Ammon's horn (tissue), 1 donor: ENCODE results near the gene MLH1.

Experiments used
- DNase-seq: peaks from one replicate; pipeline ENCODE4 v3.0.0-alpha.2; 2016; ENCODE audit warnings: low spot score

The MLH1 gene

DNA sequence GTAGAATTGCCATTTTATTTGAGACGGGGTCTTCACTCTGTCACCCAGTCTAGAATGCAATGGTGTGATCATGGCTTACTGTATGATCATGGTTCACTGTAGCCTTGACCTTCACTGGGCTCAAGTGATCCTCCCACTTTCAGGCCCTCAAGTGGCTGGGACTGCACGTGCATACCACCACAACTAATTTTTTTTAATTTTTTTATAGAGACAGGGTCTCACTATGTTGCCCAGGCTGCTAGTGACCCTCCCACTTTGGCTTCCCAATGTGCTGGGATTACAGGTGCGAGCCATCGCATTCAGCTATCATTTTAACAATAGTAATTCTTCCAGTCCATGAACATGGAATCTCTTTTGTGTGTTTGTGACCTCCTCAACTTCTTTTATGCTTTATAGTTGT is 12.3 kb upstream of the MLH1 start:
- no peak for DNase-seq

DNA sequence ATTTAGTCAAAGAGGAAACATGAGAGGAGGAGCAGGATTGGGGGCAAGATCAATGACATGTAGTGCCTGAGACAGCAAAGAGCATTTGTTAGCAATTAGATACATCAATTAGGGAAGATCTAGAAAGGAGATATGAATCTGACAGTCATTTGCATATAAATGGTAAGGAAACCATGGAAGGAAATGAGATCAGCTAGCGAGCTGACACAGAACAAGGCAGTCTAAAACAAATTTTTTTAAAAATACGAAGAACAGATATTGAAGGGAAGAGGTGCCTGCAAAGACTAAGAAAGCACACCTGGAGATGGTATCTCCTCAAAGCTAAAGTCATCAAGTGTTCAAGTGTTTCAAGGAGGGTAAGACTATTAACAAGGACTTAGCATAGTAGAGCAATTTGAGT is 5.0 kb upstream of the MLH1 start:
- no peak for DNase-seq

DNA sequence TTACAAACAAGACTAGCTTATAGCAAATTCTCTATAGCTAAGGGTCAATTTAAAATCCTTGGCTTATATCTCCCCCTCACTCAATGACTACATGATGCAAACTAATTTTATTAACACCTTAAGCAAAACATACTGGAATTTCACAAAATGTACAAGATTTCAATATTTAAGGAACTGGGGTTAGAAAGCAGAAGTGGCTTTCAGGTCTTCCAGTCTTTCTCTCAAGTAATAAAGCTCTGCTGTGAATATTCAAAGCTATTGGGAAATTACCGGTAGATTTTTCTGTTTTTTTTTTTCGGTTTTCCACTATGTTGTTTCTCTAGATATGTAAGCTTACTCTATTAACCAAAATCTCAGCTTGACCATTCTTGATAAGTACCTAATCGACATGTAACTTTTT is 4.3 kb upstream of the MLH1 start:
- DNase-seq, result no peak

DNA sequence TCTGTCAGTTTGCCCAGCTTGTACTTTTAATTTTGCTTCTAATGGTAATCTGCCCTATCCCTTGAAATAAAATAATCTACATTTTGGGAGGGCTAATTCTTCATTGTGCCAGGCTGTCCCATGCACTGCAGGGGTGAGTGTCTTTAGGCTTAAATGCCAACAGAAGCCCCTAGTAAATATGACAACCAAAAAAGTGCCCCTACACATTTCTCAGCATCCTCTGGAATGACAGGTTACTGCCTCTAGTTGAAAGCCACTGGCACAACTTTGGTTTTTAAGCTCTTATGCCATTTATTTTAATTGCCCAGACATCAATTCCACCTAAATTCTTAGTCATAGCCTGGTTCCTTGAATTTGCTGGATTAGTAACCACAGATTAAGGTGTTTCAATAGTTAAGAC is 3.8 kb upstream of the MLH1 start:
- no peak for DNase-seq

DNA sequence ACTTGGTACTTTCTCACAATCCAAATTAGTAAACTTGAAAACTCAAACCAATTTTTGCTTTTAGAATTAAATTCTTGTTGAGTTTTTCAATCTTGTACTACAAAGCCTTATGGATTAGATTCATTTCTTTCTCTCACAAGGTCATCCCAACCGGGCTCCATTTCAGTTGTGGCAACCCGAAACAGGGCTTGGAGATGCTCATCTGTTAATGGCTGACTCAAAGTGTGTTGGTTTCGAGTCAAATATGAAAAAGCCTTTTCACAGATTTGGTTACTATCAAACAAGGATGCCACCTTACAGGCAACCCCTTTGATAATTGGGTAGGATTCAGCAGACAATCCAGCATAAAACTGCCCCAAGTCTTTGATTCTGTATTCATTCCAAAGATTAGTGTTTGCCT is 2.2 kb upstream of the MLH1 start:
- DNase-seq, result no peak

DNA sequence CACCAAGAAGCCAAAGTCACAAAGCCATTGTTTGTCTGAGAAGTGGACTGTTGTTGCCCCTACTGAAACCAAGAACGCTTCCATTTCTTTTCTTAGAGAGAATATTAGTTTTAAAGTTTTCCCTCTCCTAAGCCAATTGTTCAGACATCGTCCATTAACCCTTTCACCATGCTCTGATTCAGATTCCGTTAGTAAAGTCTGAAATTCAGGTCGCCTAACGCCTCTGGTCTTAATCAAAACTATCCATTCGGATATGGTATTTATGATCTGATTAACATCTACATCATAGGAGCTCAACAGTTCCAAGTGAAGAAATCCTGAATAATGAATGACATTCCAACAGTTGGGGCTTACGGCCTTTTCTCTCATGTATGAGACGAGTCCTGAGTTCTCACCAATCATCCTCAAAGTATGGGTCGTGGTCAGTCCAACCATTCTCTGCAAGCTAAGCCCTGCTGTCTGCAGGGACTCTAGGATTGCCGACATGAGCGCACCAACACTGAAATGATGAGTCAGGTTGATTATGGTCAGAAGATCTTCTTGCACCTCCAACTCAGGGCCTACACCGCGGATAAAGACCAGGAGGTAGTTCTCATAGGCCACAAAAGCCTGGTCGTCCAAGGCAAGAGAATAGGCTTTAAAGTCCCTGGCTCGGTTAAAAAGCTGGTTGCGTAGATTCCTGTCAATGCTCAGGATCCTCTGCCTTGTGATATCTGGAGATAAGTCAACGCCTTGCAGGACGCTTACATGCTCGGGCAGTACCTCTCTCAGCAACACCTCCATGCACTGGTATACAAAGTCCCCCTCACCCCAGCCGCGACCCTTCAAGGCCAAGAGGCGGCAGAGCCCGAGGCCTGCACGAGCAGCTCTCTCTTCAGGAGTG is 1.2 kb upstream of the MLH1 start:
- DNase-seq, result peak; percentile 51

DNA sequence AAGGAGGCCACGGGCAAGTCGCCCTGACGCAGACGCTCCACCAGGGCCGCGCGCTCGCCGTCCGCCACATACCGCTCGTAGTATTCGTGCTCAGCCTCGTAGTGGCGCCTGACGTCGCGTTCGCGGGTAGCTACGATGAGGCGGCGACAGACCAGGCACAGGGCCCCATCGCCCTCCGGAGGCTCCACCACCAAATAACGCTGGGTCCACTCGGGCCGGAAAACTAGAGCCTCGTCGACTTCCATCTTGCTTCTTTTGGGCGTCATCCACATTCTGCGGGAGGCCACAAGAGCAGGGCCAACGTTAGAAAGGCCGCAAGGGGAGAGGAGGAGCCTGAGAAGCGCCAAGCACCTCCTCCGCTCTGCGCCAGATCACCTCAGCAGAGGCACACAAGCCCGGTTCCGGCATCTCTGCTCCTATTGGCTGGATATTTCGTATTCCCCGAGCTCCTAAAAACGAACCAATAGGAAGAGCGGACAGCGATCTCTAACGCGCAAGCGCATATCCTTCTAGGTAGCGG is 452 bp upstream of the MLH1 start, which contains the start of gene EPM2AIP1:
Gene EPM2AIP1, minus strand, starts transcription at position 326 of the 520 bp plus-strand sequence. Its CDS starts 54 bp downstream, at position 272.
- DNase-seq, result no peak

DNA sequence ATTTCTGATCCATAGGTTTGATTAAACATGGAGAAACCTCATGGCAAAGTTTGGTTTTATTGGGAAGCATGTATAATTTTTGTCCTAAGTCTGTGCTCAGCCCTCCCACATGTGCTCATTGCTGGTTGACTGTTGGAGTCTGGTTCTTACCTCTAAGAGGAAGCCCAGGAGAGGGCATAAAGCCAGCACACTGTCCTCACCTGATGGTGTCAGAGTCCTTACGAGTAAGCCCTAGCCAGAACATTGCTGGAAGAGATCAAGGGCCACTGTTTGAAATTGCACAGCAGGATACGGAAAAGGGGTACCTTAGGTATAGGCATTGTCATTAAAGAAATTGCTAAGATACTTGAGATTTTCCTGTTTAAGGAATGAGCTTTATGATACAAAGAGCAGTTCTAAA is 21.3 kb downstream of the MLH1 start:
- no peak for DNase-seq

DNA sequence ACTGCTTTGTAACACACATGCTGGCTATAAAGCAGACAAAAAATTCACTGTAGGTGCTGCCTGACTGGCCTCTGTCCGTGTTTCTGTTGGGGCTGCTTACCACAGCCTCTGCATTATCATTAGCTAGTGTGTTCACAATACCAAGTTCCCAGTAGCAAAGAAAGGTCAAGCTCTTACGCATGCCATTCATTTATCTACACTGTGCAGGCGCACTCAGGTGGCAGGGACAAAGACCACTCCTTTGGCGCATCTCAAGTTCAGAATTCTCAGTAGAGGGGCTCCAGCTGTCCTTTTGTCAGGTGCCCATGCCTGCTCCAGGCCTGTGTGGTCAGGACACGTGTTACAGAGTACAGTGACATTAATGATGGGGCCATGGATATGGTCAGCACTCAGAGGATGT is 22.3 kb downstream of the MLH1 start:
- DNase-seq, result no peak

DNA sequence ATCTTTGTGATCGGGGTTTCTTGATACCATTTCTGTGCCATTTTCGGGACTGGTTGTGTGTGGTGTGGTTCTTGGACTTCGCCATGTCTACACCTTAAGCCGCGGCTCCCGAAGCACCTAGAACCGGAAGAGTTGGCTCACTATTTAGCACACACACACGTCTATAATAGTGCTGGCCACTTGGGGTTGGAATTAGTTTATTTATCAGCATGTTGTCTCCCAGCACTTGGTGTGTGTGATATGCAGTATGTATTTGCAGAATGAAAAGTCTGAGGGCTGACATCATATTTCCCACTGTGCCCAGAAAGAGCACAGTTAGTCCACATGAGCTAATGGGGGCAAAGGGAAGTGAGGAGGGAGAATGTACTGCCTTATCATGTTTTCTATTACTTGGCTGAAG is 23.6 kb downstream of the MLH1 start:
- no peak for DNase-seq

DNA sequence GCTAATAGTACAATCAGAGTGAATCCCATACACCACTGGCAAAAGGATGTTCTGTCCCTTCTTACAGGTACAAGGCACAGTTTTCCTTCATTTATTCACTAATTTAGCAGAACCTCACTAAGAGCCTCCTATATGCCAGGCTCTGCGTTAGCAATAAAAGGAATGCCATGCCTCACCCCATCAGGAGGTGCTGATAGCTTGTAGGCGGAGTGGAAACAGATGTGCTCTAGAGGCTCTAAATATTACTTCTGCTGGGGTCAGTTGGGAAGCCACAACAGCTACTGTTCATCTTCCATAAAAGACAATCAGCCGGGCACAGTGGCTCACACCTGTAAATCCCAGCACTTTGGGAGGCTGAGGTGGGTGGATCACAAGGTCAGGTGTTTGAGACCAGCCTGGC is 24.4 kb downstream of the MLH1 start:
- no peak for DNase-seq

DNA sequence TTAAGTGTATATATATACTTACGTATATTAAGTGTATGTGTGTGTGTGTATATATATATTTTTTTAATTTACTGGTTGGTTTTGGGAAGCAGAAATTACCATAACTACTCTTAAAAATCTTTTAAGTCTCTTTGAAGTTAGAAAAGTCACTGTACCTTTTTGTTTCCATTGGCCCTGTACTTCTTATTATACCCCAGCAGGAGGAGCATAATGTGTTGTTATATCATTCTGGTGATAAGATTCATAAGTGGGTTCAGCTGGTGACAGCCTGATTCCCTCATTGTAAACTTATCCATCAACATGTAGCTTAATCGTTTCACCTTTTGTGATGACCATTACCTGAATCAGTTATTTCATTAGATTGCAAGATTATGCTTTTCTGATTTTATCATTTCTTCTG is 30.8 kb downstream of the MLH1 start:
- DNase-seq, result no peak

DNA sequence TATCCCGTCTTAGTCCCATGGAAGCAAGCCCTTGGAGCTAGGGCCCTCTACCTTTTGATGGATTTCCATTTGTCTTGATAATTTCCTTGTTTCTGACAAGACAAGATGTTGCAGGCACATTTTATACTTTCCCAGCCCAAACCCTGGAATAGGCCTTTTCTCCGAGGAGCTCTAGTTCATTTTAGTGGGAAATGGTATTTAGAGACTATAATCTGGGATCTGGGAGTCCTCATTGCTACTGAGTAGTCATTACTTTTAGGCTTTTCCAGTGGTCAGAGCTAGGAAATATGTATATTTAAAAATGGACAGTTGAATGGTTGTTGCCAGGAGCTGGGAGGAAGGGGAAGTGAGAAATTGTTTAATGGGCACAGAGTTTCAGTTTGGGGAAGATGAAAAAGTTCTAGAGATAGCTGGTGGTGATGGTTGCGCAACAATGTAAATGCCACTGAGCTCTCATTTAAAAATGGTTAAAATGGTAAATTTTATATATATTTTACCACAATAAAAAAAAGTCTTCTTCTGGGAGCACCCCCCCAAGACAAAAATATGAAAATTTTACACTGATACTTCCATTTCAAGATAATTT is 31.6 kb downstream of the MLH1 start:
- no peak for DNase-seq

DNA sequence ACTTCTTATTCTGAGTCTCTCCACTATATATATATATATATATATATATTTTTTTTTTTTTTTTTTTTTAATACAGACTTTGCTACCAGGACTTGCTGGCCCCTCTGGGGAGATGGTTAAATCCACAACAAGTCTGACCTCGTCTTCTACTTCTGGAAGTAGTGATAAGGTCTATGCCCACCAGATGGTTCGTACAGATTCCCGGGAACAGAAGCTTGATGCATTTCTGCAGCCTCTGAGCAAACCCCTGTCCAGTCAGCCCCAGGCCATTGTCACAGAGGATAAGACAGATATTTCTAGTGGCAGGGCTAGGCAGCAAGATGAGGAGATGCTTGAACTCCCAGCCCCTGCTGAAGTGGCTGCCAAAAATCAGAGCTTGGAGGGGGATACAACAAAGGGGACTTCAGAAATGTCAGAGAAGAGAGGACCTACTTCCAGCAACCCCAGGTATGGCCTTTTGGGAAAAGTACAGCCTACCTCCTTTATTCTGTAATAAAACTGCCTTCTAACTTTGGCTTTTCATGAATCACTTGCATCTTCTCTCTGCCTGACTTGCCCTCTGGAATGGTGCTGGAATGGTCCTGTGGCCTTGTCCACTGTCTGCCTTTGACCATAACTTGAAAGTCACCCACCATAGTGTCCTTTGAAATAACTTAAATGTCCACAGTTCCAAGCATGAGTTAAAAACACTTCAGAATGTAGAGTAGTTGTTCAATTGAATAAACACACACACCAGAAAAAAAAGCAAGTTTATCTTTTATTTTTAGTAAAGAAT is 32.4 kb downstream of the MLH1 start:
- no peak for DNase-seq

DNA sequence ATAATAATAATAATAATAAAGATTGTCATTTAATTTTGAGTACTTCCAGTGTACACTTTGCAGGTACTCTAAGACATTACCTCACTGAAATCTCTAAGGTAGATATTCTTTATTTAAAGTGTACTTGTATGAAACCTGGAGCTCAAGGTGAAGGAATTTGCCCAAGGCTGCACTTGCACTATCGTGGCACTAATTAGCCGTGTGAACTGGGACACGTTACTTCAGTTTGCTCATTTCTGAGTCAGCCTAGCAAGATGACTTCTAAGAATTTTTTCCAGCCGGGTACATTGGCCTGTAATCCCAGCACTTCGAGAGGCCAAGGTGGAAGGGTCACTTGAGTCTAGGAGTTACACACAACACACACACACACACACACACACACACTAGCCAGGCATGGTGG is 33.5 kb downstream of the MLH1 start:
- DNase-seq, result no peak

DNA sequence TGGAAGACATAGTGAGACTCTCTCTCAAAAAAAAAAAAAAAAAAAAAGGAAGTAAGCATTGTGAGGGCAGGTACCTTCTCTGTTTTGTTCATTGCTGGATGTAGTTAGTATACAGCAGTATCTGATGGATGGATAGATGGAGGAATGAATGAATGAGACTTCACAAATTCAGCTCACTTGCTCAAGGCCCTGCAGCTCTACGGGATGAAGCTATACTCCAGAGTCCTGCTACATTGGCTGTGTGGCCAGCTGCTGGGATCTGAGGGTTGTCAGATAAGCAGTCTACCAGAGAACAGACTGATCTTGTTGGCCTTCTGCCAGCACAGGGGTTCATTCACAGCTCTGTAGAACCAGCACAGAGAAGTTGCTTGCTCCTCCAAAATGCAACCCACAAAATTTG is 35.0 kb downstream of the MLH1 start:
- peak; percentile 23 for DNase-seq

DNA sequence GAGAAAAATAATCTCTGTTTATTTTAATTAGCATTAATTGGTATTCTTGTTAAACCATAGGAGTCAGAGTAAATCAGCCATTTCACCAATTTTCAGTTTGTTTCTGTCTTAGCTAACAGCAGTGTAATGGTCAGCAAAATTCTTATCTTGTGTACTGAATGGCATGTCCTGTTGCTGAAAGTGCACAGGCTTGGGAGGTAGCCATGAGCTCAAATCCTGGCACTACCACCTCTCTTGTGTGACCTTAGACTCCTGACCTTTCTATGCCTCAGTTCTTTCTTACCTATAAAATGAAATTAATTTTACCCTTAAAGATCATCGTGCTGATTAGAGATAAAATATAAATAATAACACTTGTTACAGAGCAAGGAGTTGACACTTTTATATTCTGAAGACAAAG is 35.8 kb downstream of the MLH1 start:
- no peak for DNase-seq

DNA sequence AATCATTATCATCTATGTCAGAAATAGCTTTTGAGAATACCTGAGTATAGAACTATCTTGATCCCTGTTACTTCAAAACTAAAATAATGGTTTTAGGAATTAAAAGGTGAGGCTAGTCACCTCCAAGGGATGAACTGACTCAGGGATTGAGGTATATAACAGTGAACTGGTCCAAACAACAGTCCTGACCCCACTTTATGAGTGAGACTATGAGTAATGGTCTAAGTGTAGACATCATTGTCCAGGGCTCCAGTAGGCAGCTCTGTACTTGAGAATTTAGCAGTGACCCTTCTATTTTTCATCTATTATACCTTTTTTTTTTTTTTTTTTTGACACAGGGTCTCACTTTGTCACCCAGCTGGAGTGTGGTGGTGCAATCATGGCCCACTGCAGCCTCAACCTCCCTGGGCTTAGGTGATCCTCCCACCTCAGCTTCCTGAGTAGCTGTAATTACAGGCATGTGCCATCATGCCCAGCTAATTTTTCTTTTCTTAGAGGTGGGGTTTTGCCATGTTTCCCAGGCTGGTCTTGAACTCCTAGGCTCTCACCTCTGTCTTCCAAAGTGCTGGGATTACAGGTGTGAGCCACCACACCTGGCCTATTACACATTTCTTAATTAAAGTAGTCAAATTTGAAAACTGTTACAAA is 36.3 kb downstream of the MLH1 start:
- no peak for DNase-seq

DNA sequence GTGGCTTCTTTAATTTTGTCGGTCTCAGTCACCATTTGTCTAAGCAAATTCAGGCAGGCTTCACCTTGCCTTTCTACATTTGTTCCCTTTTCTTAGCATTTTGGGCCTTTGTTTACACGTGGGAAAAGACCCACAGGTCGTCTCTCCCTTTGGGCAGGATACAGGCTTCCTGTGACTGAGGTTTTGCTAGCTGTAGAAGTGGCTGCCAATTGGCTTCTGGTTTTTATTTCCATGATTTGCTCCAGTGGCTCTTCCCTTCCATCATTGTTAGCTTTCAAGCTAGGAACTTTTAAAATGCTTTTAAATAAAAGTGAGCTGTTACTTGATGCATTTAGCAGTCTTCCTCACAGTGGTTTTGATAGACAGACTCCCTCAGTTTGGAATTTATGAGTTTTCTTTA is 37.3 kb downstream of the MLH1 start:
- DNase-seq, result no peak

DNA sequence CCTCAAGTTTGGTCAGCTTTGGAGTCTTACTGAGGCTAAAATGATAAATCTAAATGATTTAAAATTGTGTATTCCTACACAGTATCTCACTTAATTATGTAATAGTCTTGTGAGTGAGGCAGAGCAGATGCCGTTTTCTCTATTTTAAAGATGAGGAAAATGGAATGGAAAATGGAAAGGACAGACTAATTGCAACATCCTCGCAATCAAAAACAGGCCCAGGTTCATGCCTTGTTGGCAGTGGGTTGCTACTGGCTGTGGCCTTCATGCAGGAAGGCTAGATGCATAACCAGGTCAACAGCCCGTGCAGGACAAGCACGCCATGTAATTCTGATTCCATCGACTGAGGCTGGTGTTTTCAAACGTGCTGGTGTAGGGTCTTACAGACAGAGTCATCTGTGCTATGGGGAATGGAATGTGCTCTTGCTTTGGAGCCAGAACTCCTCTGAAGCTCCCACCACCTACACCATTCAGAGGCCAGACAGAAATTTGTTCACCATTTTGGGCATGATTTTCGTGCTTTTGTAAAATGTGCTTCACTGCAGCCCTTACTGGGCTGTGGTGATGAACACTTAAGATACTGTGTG is 37.9 kb downstream of the MLH1 start:
- no peak for DNase-seq

DNA sequence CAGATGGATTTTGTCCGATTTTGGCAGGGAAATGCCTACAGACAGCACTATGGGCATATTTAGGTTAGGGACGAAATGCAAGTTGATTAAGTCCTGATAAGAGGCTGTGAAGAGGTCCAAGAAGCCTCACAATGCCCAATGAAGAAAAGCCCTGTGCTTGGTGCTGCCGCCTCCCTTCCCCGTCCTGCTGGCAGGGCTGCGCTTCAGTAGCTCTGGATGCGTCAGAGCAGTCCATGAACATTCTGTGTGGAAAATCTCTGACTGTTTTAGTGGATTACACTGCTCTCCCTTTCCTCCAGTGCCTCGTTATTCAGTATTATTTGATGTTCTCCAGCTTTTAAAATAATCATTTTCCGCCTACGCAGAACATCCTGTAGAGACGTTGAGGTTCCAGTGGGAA is 39.6 kb downstream of the MLH1 start:
- peak; percentile 73 for DNase-seq

DNA sequence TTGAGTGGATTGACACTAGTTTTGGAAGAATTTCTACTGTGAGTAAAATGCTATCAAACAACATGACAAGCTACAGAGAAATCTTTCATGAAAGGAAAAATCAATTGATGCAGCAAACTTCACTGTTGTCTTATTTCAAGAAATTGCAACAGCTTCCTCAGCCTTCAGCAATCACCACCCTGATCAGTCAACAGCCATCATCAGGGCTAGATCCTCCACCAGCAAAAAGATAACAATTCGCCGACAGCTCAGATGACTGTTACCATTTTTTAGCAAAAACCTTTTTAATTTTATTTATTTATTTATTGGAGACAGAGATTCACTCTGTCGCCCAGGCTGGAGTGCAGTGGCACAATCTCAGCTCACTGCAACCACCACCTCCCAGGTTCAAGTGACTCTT is 44.0 kb downstream of the MLH1 start:
- no peak for DNase-seq
